BJ (cell line): ENCODE measurements around the gene PARP6. TPM values are rescaled to one million over a fixed set of nuclear protein-coding genes. Genes with fewer than 3 reads are reported as not detected.
"Not testable (repeated sequence)": the region's sequence is repeated elsewhere in the genome, so short reads cannot be mapped to it uniquely, and the experiment has no call there.

Experiments
- CTCF ChIA-PET: fragments of 350-600 bp; formaldehyde crosslinking; extraction: SDS; loops from one replicate; lab custom pipeline; 2021; ENCODE audit warnings: antibody characterized with exemption, inconsistent platforms; lab: Yijun Ruan, JAX
- POLR2A ChIA-PET: fragments of 300-600 bp; sonication (Branson Sonifier 250); formaldehyde crosslinking; extraction: SDS; loops from one replicate; lab custom pipeline; 2021; ENCODE audit warnings: antibody characterized with exemption; lab: Charles Lee
- DNase-seq: peaks from one replicate; pipeline ENCODE4 v3.0.0-alpha.2; 2011; ENCODE audit warnings: low read depth
- H3K27me3 ChIP-seq: 2 replicates; pipeline ENCODE4 v1.6.0; 2011; ENCODE audit warnings: low read length; ENCODE audit not compliant: control insufficient read depth, insufficient read depth
- H3K36me3 ChIP-seq: 2 replicates; pipeline ENCODE4 v1.5.1; 2011; ENCODE audit warnings: low read length; ENCODE audit not compliant: control insufficient read depth, insufficient read depth
- H3K4me3 ChIP-seq: 2 replicates; pipeline ENCODE4 v1.5.1; 2011; ENCODE audit warnings: low read depth, mild to moderate bottlenecking, control low read depth, low read length
- CTCF ChIP-seq: IDR thresholded peaks from 2 replicates; pipeline ENCODE4 v1.5.1; 2011; ENCODE audit warnings: low read depth, mild to moderate bottlenecking, control low read depth, inconsistent platforms, low read length, moderate library complexity; ENCODE audit not compliant: insufficient read depth
- polyA plus RNA-seq: library from polyadenylated mRNA; depleted of rRNA; stranded (reverse); fragments of >200 nt; gene quantifications from 2 replicates; pipeline ENCODE4 v1.2.3, GENCODE V29; 2011

Gene PARP6
- polyA plus RNA-seq, 1 experiment = 73.4 TPM

- POLR2A ChIA-PET = no interaction called here
- TF ChIP-seq CTCF = no peak
- no peak overlapping the region for H3K4me3 ChIP-seq
- no peaks in the 10 kb centered on the region for H3K36me3 ChIP-seq
- CTCF ChIA-PET = interaction anchor here (0.8 kb wide), 1 partner anchor 80 kb away, joined by 3 read pairs; no protein-coding TSS in a partner anchor
- H3K27me3 ChIP-seq = no peaks in the 10 kb centered on the region
- DNase-seq = no peak
These were observed 6.4 kb upstream of the PARP6 start for GRCh38 chr15:72278737-72279136.

DNA sequence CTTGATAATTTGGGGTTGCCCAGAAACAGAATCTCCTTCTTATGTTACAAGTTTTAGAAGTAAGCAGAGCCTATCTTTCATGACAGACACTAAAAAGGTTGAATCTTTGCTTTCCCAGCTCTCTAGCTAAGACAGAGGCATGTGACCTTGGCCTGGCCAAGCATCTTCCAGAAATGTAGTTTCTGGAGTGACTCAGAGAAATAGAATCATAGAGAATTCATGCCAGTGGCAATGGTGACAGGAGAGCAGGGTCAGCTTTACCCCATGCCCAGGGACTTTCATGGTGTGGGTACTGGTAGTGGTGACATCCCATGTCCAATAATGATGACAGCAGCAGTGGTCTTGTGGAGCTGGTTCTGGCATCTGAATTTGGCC lies 4.0 kb upstream of the PARP6 start:
- CTCF ChIA-PET = no interaction called here

DNA sequence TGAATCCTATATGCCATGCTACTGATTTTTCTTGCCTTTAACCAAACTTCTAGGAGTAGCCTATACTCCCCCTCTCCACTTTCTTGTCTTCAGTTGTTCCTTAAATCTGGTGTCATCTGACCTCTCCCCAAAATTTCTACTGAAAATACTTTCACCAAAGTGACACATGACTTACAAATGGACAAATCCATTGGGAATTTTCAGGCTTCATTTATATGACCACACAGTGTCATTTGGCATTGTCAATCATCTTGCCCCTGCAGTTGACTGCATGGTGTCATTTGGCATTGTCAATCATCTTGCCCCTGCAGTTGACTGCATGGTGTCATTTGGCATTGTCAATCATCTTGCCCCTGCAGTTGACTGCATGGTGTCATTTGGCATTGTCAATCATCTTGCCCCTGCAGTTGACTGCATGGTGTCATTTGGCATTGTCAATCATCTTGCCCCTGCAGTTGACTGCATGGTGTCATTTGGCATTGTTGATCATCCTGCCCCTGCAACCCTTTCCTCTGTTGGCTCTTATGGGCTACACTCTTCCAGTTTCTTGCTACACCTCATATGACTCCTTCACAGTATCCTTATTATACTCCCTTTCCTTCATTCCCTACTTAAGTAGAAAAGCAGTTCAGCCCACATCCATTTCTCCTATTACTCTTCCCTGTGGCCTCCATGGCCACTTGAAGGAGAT lies 3.4 kb upstream of the PARP6 start:
- POLR2A ChIA-PET, H3K36me3 ChIP-seq, CTCF ChIA-PET, DNase-seq, H3K27me3 ChIP-seq, H3K4me3 ChIP-seq: not testable (repeated sequence)

More for the DNA sequence above, 4.0 kb upstream of the PARP6 start:
- H3K4me3 ChIP-seq = no peak overlapping the region
- DNase-seq = no peak
- no peak for TF ChIP-seq CTCF
- POLR2A ChIA-PET = no interaction called here
- H3K27me3 ChIP-seq = no peaks in the 10 kb centered on the region
- H3K36me3 ChIP-seq = no peaks in the 10 kb centered on the region

DNA sequence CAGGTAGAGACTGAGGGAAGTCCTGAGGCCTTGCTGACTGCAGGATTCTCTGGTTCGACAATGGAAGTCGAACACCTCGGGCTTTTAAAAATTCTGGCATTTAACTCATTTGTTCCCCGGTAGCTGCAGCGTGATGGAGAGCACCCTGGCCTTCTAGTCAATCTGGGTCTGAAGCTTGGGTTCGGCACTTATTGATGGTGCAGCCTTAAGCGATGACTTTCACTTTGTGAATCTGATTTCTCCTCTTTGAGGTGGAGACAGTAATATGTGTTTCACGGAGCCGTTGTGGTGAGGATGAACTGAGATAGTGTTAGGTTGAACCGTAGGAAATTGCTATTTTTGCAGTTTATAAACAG lies 621 bp upstream of the PARP6 start:
- Histone ChIP-seq H3K27me3 (no peaks in the 10 kb centered on the region), H3K36me3 (no peaks in the 10 kb centered on the region), H3K4me3 (peak overlapping the region; percentile 88)
- TF ChIP-seq CTCF = no peak
- POLR2A ChIA-PET = no interaction called here
- DNase-seq = no peak
- CTCF ChIA-PET = interaction anchor here (0.6 to 2.8 kb wide), 5 partner anchors 12 to 88 kb away, joined by 4 to 16 read pairs (median 6); no protein-coding TSS in a partner anchor

DNA sequence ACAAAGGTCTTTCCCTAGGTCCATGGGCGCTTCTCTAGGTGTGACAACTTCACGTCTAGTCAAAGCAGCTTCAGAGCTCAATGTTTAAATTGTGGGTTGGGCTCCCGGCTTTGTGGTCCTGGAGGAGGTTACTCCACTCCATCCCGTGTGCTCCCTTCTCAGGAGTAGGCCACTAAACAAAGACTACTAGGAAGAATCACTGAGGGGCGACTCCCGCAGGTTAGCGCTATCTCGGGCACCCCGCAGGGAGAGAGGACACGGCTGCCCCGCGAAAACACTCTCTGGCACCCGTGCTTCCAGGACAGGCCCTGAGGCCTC lies 500 bp downstream of the PARP6 start:
- DNase-seq = no peak
- POLR2A ChIA-PET = no interaction called here
- Histone ChIP-seq H3K4me3 (peak overlapping the region; percentile 88), H3K36me3 (peaks cover 2% of the 10 kb centered on the region; the same call in 1 of the 2 replicates), H3K27me3 (no peaks in the 10 kb centered on the region)
- CTCF ChIA-PET = interaction anchor here (1.0 kb wide), 1 partner anchor 115 kb away, joined by 3 read pairs; no protein-coding TSS in a partner anchor
- no peak for TF ChIP-seq CTCF

GRCh38 chr15:72271221-72271620 lies 1.1 kb downstream of the PARP6 start:
- DNase-seq = no peak
- CTCF ChIA-PET = interaction anchor here (1.0 kb wide), 1 partner anchor 115 kb away, joined by 3 read pairs; no protein-coding TSS in a partner anchor
- POLR2A ChIA-PET = no interaction called here
- Histone ChIP-seq H3K36me3 (peaks cover 4% of the 10 kb centered on the region; the same call in 1 of the 2 replicates), H3K27me3 (no peaks in the 10 kb centered on the region), H3K4me3 (peak overlapping the region; percentile 88)
- TF ChIP-seq CTCF = no peak
